ENCODE results near the gene ZNFX1. TPM values are rescaled to one million over a fixed set of nuclear protein-coding genes. Genes with fewer than 3 reads are reported as not detected.
"Not testable (repeated sequence)": the region's sequence is repeated elsewhere in the genome, so short reads cannot be mapped to it uniquely, and the experiment has no call there.

The ZNFX1 gene
- total RNA-seq, result 21.0 TPM
- long read RNA-seq, full-length matches to known transcripts, result 1 of 8 reads
- long read RNA-seq, partial matches to known transcripts, result 3 of 8 reads
- long read RNA-seq, other reads (novel, unspliced or antisense), result 4 of 8 reads

GRCh38 chr20:49278036-49278817 is at the start of gene ZNFX1:
TSS of gene ZNFX1 (minus strand) at chr20:49278057. CDS start at chr20:49275839, 2,218 bp downstream.
- intact Hi-C loops (cut with DNase I), result loop anchor here (2.0 kb wide), 1 partner anchor 89 kb away; the partner anchor contains the start of gene STAU1
- peak; percentile 97 for ATAC-seq
- peak; percentile 100 for DNase-seq (ENCODE audit: missing footprints)

- no peak for DNase-seq (ENCODE audit: missing footprints)
- no peak for ATAC-seq
These were observed 48.2 kb upstream of the ZNFX1 start for GRCh38 chr20:49326026-49326425.

DNA sequence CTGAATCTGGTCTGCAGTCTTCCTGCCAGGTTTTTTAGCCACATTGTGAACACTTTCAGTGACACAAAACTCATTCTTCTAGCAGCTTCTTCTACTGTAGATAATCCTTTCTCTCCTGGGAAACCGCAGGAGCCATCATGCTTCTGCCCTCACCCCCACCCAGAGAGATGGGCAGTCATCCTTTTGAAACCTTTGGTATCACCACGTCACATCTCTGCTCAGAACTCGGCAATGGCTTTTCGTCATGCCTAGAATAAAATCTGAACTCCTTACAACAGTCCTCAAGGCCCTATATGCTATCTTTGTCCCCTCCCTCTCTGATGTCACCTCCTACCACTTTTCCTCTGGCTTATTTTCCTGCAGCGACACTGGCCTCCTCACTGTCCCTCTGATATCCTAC is 46.4 kb upstream of the ZNFX1 start:
- no peak for ATAC-seq
- intact Hi-C loops (cut with DNase I), result no loop called here

More at GRCh38 chr20:49326026-49326425, 48.2 kb upstream of the ZNFX1 start:
- intact Hi-C loops (cut with DNase I), result no loop called here

DNA sequence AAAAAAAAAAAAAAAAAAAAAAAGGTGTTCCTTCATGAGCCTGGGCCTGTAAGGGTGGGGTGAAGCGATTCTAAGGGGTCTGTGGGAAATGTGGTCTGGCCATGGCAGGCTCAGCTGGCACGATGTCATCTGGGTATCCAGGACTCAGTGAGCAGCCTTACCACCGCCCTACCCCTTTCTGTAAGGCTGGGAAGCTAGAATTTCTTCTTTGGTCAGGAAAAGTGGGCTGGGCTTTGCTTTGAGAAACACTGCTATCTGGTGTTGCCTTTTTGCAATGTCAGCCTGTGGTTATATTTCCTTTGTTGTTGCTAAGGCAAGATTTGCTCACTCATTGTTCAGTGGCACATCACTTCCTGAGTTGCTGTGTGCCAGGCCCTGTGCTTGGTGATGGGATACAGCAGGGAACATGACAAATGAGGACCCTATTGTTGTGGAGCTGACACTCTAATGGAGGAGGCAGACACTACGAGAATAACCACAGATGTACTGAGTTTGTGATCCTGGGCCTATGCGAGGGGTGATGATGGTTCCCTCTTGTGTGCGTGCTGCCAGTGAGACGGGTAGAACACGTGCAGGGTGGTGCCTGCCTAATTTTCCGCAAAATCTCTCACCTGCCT is 45.9 kb upstream of the ZNFX1 start:
- no peak for DNase-seq (ENCODE audit: missing footprints)
- intact Hi-C loops (cut with DNase I), result no loop called here
- ATAC-seq, result peak; percentile 57

More for the DNA sequence above, 46.4 kb upstream of the ZNFX1 start:
- no peak for DNase-seq (ENCODE audit: missing footprints)

DNA sequence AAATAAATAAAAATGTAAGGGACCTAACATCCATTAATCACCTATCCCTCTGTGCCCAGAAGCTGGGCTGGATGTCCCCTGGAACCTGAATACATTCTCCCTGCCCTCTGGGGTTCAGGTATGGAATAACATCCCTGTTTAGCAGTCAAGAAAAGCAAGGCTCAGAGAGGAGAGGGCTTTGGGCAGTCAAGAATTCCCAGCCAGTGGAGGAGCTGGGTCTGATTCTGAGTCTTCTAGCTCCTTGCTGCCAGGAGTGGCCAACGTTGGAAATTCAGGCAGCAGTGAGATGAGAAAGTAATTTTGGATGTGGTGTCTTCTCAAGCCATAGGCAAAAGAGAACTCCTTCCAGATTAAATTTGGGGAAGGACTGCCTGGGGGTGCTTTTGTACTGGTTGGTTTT is 42.6 kb upstream of the ZNFX1 start:
- DNase-seq (ENCODE audit: missing footprints) (no peak), ATAC-seq (no peak)
- intact Hi-C loops (cut with DNase I), result no loop called here

DNA sequence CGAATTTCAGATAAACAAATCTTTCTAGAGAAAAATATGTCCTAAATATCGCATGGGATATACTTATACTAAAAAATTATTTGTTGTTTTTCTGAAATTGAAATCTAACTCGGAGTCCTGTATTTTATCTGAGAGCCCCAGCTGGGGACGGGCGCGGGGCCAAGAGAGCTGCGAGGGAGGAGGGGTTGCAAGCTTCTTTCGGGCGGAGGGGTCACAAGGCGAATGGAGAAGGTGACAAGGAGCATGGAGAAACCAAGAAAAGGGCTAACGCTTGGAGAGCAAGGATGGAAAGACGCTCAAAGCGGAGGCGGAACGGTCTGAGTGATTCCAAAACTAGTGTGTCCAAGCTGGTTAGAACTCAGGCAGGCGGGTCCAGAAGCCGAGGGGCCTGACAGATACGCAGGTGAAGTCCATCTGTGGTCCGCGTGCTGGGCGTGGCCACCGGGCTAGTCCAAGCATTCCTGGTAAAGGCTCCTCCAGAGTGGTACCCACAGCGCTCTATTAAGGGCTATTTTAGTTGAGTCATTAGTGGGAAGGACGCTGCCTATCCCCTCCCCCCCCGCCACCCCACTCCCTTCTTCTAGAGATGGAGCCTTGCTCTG is 41.5 kb upstream of the ZNFX1 start:
- DNase-seq (ENCODE audit: missing footprints) (no peak), ATAC-seq (no peak)
- intact Hi-C loops (cut with DNase I), result no loop called here

DNA sequence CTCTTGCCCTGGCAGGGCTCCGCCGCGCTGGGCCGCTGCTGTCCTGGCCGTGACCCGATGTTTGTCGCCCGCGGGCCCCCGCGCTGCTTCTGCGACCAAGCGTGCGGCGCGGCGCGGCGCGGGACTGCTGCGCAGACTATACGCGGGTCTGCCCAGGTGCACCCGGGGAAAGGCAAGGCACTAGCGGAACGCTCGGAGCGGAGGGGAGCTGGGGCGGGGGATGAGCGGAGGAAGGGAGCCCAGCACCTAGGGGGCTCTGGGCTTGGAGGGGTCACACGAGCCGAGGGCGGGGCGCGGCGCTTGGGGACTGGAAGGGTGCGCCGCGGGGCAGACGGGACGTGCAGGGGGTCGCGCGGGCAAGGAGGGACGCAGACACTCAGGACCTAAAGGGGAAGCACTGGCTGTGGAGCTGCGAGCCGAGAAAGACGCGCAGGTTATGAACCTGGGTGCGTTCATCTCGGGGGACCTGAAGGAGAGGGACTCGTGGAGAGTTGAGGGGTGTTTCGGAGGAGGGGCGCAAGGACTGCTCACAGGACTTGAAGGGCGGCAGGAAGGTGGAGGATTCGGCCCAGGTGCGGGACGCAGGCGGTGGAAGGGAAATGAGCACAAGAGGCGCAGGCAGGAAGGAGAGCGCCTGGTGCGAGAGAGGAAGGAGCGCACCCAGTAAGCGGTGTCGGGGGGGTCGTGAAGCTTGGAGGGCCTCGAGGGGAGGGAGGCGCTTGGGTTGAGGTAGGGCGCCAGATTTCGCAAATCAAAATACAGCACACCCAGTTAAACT is 40.8 kb upstream of the ZNFX1 start:
- ATAC-seq (no peak), DNase-seq (ENCODE audit: missing footprints) (peak; percentile 73)
- intact Hi-C loops (cut with DNase I), result no loop called here

- intact Hi-C loops (cut with DNase I), result no loop called here
- ATAC-seq (no peak), DNase-seq (ENCODE audit: missing footprints) (no peak)
These were observed 40.2 kb upstream of the ZNFX1 start for GRCh38 chr20:49318091-49318429.

GRCh38 chr20:49316704-49317103 is 38.8 kb upstream of the ZNFX1 start:
- no peak for DNase-seq (ENCODE audit: missing footprints)
- no peak for ATAC-seq
- intact Hi-C loops (cut with DNase I), result no loop called here

DNA sequence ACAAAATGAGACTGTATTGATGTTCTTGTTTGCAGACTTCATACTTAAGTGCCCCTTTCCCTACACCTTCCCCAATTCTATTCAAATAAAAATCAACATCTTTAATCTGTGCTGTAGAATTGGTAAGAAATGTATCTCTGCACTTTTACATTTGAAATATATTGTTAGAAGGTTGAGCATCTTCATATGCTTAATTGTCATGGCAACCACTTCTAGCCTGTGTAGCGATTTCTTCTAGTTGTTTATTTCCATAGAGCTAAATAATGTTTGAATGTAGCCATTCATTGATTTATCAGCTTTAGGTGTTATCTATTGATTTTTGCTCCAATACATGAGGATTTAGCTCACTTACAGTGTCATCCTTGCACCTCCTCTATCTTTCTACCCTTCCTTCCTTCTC is 37.7 kb upstream of the ZNFX1 start:
- ATAC-seq, result no peak
- intact Hi-C loops (cut with DNase I), result no loop called here
- DNase-seq (ENCODE audit: missing footprints), result no peak

- ATAC-seq; DNase-seq (ENCODE audit: missing footprints); intact Hi-C loops (cut with DNase I): not testable (repeated sequence)
These were observed 36.2 kb upstream of the ZNFX1 start for GRCh38 chr20:49314052-49314451.

GRCh38 chr20:49313283-49313682 is 35.4 kb upstream of the ZNFX1 start:
- intact Hi-C loops (cut with DNase I), result no loop called here
- DNase-seq (ENCODE audit: missing footprints), result no peak
- no peak for ATAC-seq

DNA sequence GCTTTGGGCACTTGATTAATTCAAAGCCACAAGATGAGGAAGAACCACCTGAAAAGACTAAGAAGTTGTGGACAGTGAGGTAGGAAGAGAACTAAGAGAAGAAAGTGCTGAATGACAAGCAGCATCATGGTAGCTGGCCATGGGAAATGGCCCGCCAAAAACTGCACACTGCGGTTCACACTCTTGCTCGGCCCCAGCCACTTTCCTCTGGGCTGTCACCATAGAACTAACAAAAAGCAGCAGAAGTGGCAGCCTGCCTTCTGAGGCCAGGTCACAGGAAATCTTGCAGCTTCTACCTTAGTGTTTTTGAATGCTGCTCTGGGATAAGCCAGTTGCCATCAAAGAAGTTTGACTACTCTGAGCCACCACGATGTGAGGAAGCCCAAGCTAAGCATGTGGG is 34.8 kb upstream of the ZNFX1 start:
- no peak for DNase-seq (ENCODE audit: missing footprints)
- intact Hi-C loops (cut with DNase I), result no loop called here
- ATAC-seq, result no peak

DNA sequence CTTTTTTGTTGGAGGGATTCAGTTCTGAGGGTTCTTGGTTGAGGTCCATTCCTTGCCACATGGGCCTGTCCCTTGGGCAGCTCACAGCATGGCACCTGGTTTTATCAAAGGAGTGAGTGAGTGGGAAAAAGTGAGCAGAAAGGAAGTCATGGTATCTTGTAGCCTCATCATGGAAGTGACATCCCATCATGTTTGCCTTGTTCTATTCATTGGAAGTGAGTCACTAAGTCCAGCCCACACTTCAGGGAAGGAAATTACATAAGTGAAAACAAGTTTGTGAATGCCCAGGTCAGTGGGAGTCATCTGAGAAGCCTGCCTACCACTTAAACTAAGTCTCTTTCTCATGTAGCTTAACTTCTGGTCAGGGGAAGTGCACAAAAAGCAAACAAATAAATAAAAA is 32.8 kb upstream of the ZNFX1 start:
- DNase-seq (ENCODE audit: missing footprints) (no peak), ATAC-seq (no peak)
- intact Hi-C loops (cut with DNase I), result no loop called here

- ATAC-seq, result no peak
These were observed 31.0 kb upstream of the ZNFX1 start for GRCh38 chr20:49308875-49309274.

DNA sequence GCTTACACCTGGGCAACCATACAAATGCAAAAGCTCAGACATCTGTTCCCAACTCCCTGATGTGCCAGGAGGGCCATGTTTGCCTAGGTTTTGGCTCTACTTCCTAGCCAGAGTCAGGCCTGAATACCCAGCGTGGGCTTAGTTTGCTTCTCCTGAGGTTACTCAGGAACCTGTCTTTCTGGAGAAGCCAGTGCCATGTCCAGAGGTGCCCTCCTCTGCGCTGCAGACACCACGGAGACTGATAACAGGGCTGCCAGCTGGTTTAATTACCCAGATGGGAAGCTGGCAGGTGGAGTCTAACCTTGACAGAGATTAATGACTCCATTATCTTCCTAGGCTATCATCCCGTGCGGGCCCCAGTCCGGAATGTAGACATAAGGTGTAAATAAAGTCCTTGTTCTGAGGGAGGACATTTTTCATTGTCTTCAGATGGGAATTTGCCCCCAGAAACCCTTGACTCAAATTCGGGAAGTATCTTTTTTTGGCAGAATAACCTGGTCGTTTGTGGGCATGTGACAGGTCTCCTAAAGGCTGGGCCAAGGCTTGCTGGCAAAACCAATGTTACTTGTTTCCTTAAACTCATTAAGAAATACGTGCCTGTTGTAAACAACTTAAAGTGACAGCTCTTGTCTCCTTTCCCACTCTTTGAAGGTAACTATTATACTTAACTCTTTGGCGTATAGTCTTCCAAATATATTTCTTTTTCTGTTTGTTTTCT is 29.2 kb upstream of the ZNFX1 start:
- intact Hi-C loops (cut with DNase I), result no loop called here
- ATAC-seq, result no peak
- DNase-seq (ENCODE audit: missing footprints), result no peak

More at GRCh38 chr20:49308875-49309274, 31.0 kb upstream of the ZNFX1 start:
- no peak for DNase-seq (ENCODE audit: missing footprints)
- intact Hi-C loops (cut with DNase I), result no loop called here

- ATAC-seq, result no peak
- intact Hi-C loops (cut with DNase I), result no loop called here
These were observed 25.3 kb upstream of the ZNFX1 start for GRCh38 chr20:49303065-49303552.

More at GRCh38 chr20:49303065-49303552, 25.3 kb upstream of the ZNFX1 start:
- no peak for DNase-seq (ENCODE audit: missing footprints)

Measured in Right ventricle myocardium inferior (tissue), 1 donor.